GM04503 (cell line): ENCODE measurements around the gene FNDC7.
"Not testable (repeated sequence)": the region's sequence is repeated elsewhere in the genome, so short reads cannot be mapped to it uniquely, and the experiment has no call there.

Experiments used
- DNase-seq: peaks from one replicate; pipeline ENCODE4 v3.0.0-alpha.2; 2012; ENCODE audit warnings: low read depth

FNDC7 gene

GRCh38 chr1:108712606-108713150, at the start of gene FNDC7:
TSS of gene FNDC7 (plus strand) at chr1:108712908. CDS start at chr1:108712934, 26 bp downstream.
- no peak for DNase-seq

- no peak for DNase-seq
Measured at GRCh38 chr1:108663074-108663473, 49.6 kb upstream of the FNDC7 start.

GRCh38 chr1:108664481-108664880, 48.2 kb upstream of the FNDC7 start:
- no peak for DNase-seq

GRCh38 chr1:108665067-108665466, 47.6 kb upstream of the FNDC7 start:
- DNase-seq, result no peak

GRCh38 chr1:108665771-108666170, 46.9 kb upstream of the FNDC7 start:
- no peak for DNase-seq

- not testable (repeated sequence) for DNase-seq
Measured at GRCh38 chr1:108667422-108667821, 45.3 kb upstream of the FNDC7 start.

GRCh38 chr1:108668777-108669176, 43.9 kb upstream of the FNDC7 start:
- DNase-seq, result no peak

- DNase-seq, result no peak
Measured at GRCh38 chr1:108669679-108670078, 43.0 kb upstream of the FNDC7 start.

- no peak for DNase-seq
Measured at GRCh38 chr1:108670131-108670773, 42.5 kb upstream of the FNDC7 start.

- no peak for DNase-seq
Measured at GRCh38 chr1:108671143-108671542, 41.6 kb upstream of the FNDC7 start.

- no peak for DNase-seq
Measured at GRCh38 chr1:108678706-108679105, 34.0 kb upstream of the FNDC7 start.

GRCh38 chr1:108679586-108680213, 33.0 kb upstream of the FNDC7 start:
- no peak for DNase-seq

GRCh38 chr1:108681701-108682100, 31.0 kb upstream of the FNDC7 start:
- DNase-seq, result not testable (repeated sequence)

- DNase-seq, result no peak
Measured at GRCh38 chr1:108685529-108685928, 27.2 kb upstream of the FNDC7 start.

GRCh38 chr1:108686614-108687313, 25.9 kb upstream of the FNDC7 start:
- peak; percentile 45 for DNase-seq

GRCh38 chr1:108691128-108691941, 21.4 kb upstream of the FNDC7 start:
- no peak for DNase-seq

GRCh38 chr1:108691942-108692723, 20.6 kb upstream of the FNDC7 start, which contains the start of gene PRPF38B:
TSS of gene PRPF38B (plus strand) at chr1:108692310. CDS start at chr1:108692592, 282 bp downstream.
- DNase-seq, result peak; percentile 57

- DNase-seq, result no peak
Measured at GRCh38 chr1:108692724-108693655, 19.7 kb upstream of the FNDC7 start.

- DNase-seq, result no peak
Measured at GRCh38 chr1:108695535-108695934, 17.2 kb upstream of the FNDC7 start.
